ENCODE data around the gene GPC3. TPM values are rescaled to one million over a fixed set of nuclear protein-coding genes. Genes with fewer than 3 reads are reported as not detected.

The GPC3 gene
- total and polyA plus RNA-seq, 8 donors, result 0.46 to 137 (median 4.4) TPM

- peaks cover 0 to 5% (median 0%) of the 10 kb centered on the region in 3 donors for H3K27me3 ChIP-seq
- no peak for TF ChIP-seq EP300 (IDR thresholded peaks at IDR 0.05)
- no peak for TF ChIP-seq POLR2AphosphoS5 (IDR thresholded peaks at IDR 0.05)
- TF ChIP-seq POLR2A (IDR thresholded peaks at IDR 0.05), result no peak
- no peak for TF ChIP-seq CTCF (IDR thresholded peaks at IDR 0.05)
- no peaks in the 10 kb centered on the region for H3K4me1 ChIP-seq
- no peak for DNase-seq
- no peak overlapping the region for H3K27ac ChIP-seq
- WGBS, 5 donors, result 50 to 95% (median 89%) methylated on average over 1 of the region's 1 CpG
- H3K36me3 ChIP-seq, result no peaks in the 10 kb centered on the region
- no peak overlapping the region for H3K4me3 ChIP-seq
- H3K9me3 ChIP-seq, result no peaks in the 10 kb centered on the region
- intact Hi-C loops (cut with DNase I; ENCODE audit: low total_unique reads), result no loop called here
These were observed 396.6 kb downstream of the GPC3 start for GRCh38 chrX:133588827-133589226.

- no peaks in the 10 kb centered on the region for H3K36me3 ChIP-seq
- H3K4me3 ChIP-seq, result no peak overlapping the region
- no peaks in the 10 kb centered on the region for H3K9me3 ChIP-seq
- DNase-seq, result no peak
- intact Hi-C loops (cut with DNase I; ENCODE audit: low total_unique reads), result no loop called here
- H3K4me1 ChIP-seq, result no peaks in the 10 kb centered on the region
- H3K27me3 ChIP-seq, result no peaks in the 10 kb centered on the region
- WGBS, 5 donors, result 66 to 94% (median 87%) methylated on average over 4 of the region's 4 CpGs
- H3K27ac ChIP-seq, result no peak overlapping the region
- TF ChIP-seq POLR2AphosphoS5 (IDR thresholded peaks at IDR 0.05) (no peak), POLR2A (IDR thresholded peaks at IDR 0.05) (no peak), EP300 (IDR thresholded peaks at IDR 0.05) (no peak), CTCF (IDR thresholded peaks at IDR 0.05) (no peak)
These were observed 397.6 kb downstream of the GPC3 start for GRCh38 chrX:133587818-133588217.

- Histone ChIP-seq H3K36me3 (no peaks in the 10 kb centered on the region), H3K4me3 (no peak overlapping the region), H3K27ac (no peak overlapping the region), H3K27me3 (no peaks in the 10 kb centered on the region), H3K9me3 (no peaks in the 10 kb centered on the region), H3K4me1 (no peaks in the 10 kb centered on the region)
- intact Hi-C loops (cut with DNase I; ENCODE audit: low total_unique reads), result no loop called here
- TF ChIP-seq CTCF (IDR thresholded peaks at IDR 0.05), result no peak
- TF ChIP-seq EP300 (IDR thresholded peaks at IDR 0.05), result no peak
- TF ChIP-seq POLR2A (IDR thresholded peaks at IDR 0.05), result no peak
- TF ChIP-seq POLR2AphosphoS5 (IDR thresholded peaks at IDR 0.05), result no peak
- DNase-seq, result no peak
- 54 to 63% (median 59%) methylated on average over 4 of the region's 4 CpGs for WGBS, 5 donors
These were observed 398.3 kb downstream of the GPC3 start for GRCh38 chrX:133587071-133587470.

- Histone ChIP-seq H3K27me3 (no peaks in the 10 kb centered on the region), H3K27ac (no peak overlapping the region), H3K9me3 (no peaks in the 10 kb centered on the region), H3K36me3 (no peaks in the 10 kb centered on the region), H3K4me1 (no peaks in the 10 kb centered on the region), H3K4me3 (no peak overlapping the region)
- intact Hi-C loops (cut with DNase I; ENCODE audit: low total_unique reads), result no loop called here
- DNase-seq, result no peak
- WGBS, 5 donors, result 63 to 83% (median 71%) methylated on average over 4 of the region's 4 CpGs
- TF ChIP-seq POLR2AphosphoS5 (IDR thresholded peaks at IDR 0.05) (no peak), CTCF (IDR thresholded peaks at IDR 0.05) (no peak), EP300 (IDR thresholded peaks at IDR 0.05) (no peak), POLR2A (IDR thresholded peaks at IDR 0.05) (no peak)
These were observed 399.0 kb downstream of the GPC3 start for GRCh38 chrX:133586443-133586842.

Measured in stomach (tissue), 9 donors.